GM12878 (cell line): ENCODE data around the gene USP34. TPM values are rescaled to one million over a fixed set of nuclear protein-coding genes. Genes with fewer than 3 reads are reported as not detected.
"Not testable (repeated sequence)": the region's sequence is repeated elsewhere in the genome, so short reads cannot be mapped to it uniquely, and the experiment has no call there.

ENCODE experiments used
- ATAC-seq: fragments of 200-7000 bp; cut with Tn5 transposase; 3 replicates; pipeline ENCODE4 v1.9.1; 2020; ENCODE audit warnings: mild to moderate bottlenecking, moderate library complexity
- BruUV-seq: library from RNA; stranded (reverse); fragments of 400-500 nt; replicated peaks from 2 replicates; lab custom pipeline; 2021; lab: Mats Ljungman, UMichigan
- CTCF ChIA-PET: fragments of 300-600 bp; sonication (Branson Sonifier 250); formaldehyde crosslinking; extraction: SDS; loops from one replicate; lab custom pipeline; 2021; ENCODE audit warnings: inconsistent platforms; lab: Yijun Ruan, JAX
- POLR2A ChIA-PET: fragments of 350-600 bp; formaldehyde crosslinking; extraction: SDS; loops from one replicate; lab custom pipeline; 2021; ENCODE audit warnings: inconsistent platforms; lab: Charles Lee
- RAD21 ChIA-PET: fragments of 300-600 bp; sonication (Branson Sonifier 250); formaldehyde crosslinking; loops from one replicate; lab custom pipeline; 2023; ENCODE audit warnings: antibody characterized with exemption; ENCODE audit not compliant: unreplicated experiment; lab: Charles Lee
- SMC1A ChIA-PET: fragments of 300-600 bp; sonication (Branson Sonifier 250); formaldehyde crosslinking; loops from one replicate; lab custom pipeline; 2023; ENCODE audit not compliant: unreplicated experiment, uncharacterized antibody; lab: Charles Lee
- DNase-seq: peaks from one replicate; pipeline ENCODE4 v3.0.0-alpha.2; 2011; ENCODE audit warnings: low read depth, low spot score
- FAIRE-seq: peaks from 3 replicates; lab custom pipeline; 2011; peaks lifted over from hg19 to GRCh38; lab: Jason Lieb, UNC
- H2AFZ ChIP-seq: 2 replicates; pipeline ENCODE4 v1.6.0; 2011; ENCODE audit warnings: low read depth, low read length, control low read depth; ENCODE audit not compliant: control insufficient read depth
- H3K27ac ChIP-seq: 2 replicates; pipeline ENCODE4 v1.5.1; 2011; ENCODE audit warnings: control low read depth; ENCODE audit not compliant: control insufficient read depth, insufficient read depth
- H3K27me3 ChIP-seq, 2 experiments: replicated peaks in 1 of 2; 2 replicates each; pipeline versions ENCODE4 v1.6.0 to v1.6.1; 2011; ENCODE audit warnings: low read length in 1 of 2; ENCODE audit not compliant: control insufficient read depth in 2 of 2, insufficient read depth in 2 of 2
- H3K36me3 ChIP-seq, 2 experiments: 2 replicates each; pipeline ENCODE4 v1.5.1; 2011; ENCODE audit warnings: low read length in 1 of 2; ENCODE audit not compliant: control insufficient read depth in 2 of 2, insufficient read depth in 2 of 2
- H3K4me1 ChIP-seq: 2 replicates; pipeline ENCODE4 v1.6.1; 2011; ENCODE audit warnings: mild to moderate bottlenecking, low read length, moderate library complexity, mixed read lengths; ENCODE audit not compliant: control insufficient read depth, insufficient read depth
- H3K4me2 ChIP-seq: 2 replicates; pipeline ENCODE4 v1.6.0; 2011; ENCODE audit warnings: control low read depth; ENCODE audit not compliant: control insufficient read depth, insufficient read depth
- H3K4me3 ChIP-seq: fragments of 200-600 bp; sonication (generic); 2 replicates; pipeline ENCODE4 v1.5.1; 2016
- H3K79me2 ChIP-seq: 2 replicates; pipeline ENCODE4 v1.6.0; 2011; ENCODE audit warnings: low read length; ENCODE audit not compliant: control insufficient read depth, insufficient read depth
- H3K9ac ChIP-seq: 2 replicates; pipeline ENCODE4 v1.8.0; 2011; ENCODE audit warnings: low read length, control low read depth, mixed read lengths; ENCODE audit not compliant: control insufficient read depth, insufficient read depth
- H3K9me3 ChIP-seq: replicated peaks from 3 replicates; pipeline ENCODE4 v1.5.1; 2011; ENCODE audit warnings: mild to moderate bottlenecking, low read length; ENCODE audit not compliant: control insufficient read depth, insufficient read depth
- H4K20me1 ChIP-seq: 2 replicates; pipeline ENCODE4 v1.6.0; 2011; ENCODE audit not compliant: control insufficient read depth, insufficient read depth
- PRDM15 ChIP-seq: fragments of 450-650 bp; formaldehyde crosslinking; IDR thresholded peaks from 2 replicates; pipeline ENCODE4 v1.4.0; 2020; ENCODE audit warnings: mild to moderate bottlenecking, moderate library complexity
- WGBS: methylation state at CpG from one replicate; pipeline ENCODE4 v1.1.6; 2016; ENCODE audit warnings: low lambda C conversion rate; ENCODE audit not compliant: insufficient replicate concordance, insufficient coverage; ENCODE audit errors: missing lambda C conversion rate; 5-methylcytosine and 5-hydroxymethylcytosine counted together
- in situ Hi-C: fragments of 300-500 bp; cut with MboI; formaldehyde crosslinking; loops from 9 replicates; pipeline ENCODE4 v1.14.3; 2018; ENCODE audit warnings: mixed read lengths
- intact Hi-C: fragments of 100-400 bp; cut with micrococcal nuclease; formaldehyde crosslinking; loops from one replicate; pipeline ENCODE4 v1.14.2; 2022; ENCODE audit not compliant: unreplicated experiment
- polyA plus RNA-seq, 11 experiments: library from polyadenylated mRNA; depleted of rRNA in 4 of 11; unstranded in 6 of 11; stranded (reverse) in 5 of 11; fragments of >200 nt; fragmentation: Nextera tagmentation in 4 of 11; fragmentation: Illumina TruSeq in 1 of 11; extraction: Ambion mirVana in 4 of 11; extraction: Trizol in 1 of 11; gene quantifications; 1 replicate in 1 of 11; 2 replicates in 10 of 11; pipeline versions ENCODE4 v1.2.1 to v1.2.3, GENCODE V29; 2011 to 2016; ENCODE audit warnings: inconsistent platforms in 2 of 11, missing spikeins in 2 of 11, low read depth in 1 of 11
- total RNA-seq, 4 experiments: library from RNA; depleted of rRNA in 3 of 4; stranded (reverse); fragments of >200 nt in 3 of 4; fragmentation: Illumina TruSeq in 1 of 4; extraction: Trizol in 1 of 4; gene quantifications; 2 replicates each; pipeline versions ENCODE4 v1.2.1 to v1.2.3, GENCODE V29; 2013 to 2021

The USP34 gene
- total and polyA plus RNA-seq, 10 of the 15 experiments (the other 5 are each of a cell fraction or from before 2014, with no cell fraction given), result 26.2 to 106 (median 62.1) TPM

DNA sequence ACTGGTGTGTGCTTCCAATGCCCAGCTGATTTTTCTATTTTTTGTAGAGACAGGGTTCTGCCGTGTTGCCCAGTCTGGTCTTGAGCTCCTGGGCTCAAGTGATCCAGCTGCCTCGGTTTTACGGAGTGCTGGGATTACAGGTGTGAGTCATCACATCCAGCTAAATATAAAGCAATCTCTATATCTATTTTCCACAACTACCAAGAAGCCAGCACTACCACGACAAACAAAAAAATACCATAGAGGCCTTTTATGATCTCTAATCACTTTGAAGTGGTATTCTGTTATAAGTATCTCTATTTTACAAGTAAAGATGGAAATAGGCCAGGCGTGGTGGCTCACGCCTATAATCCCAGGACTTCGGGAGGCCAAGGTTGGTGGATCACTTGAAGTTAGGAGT is 274.2 kb downstream of the USP34 start (continued):
- no peak for TF ChIP-seq PRDM15 (CRISPR knock-in tag)

DNA sequence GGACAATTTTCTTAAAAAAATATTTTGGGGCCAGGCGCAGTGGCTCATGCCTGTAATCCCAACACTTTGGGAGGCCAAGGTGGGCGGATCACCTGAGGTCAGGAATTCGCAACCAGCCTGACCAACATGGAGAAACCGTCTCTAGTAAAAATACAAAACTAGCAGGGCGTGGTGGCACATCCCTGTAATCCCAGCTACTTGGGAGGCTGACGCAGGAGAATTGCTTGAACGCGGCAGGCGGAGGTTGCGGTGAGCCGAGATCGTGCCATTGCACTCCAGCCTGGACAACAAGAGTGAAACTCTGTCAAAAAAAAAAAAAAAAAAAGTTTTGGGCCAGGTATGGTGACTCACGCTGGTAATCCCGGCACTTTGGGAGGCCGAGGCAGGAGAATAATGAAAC is 276.2 kb downstream of the USP34 start:
- H3K27ac ChIP-seq, H3K4me1 ChIP-seq, H3K4me2 ChIP-seq, BruUV-seq, H3K79me2 ChIP-seq, FAIRE-seq, H3K9ac ChIP-seq, H2AFZ ChIP-seq, RAD21 ChIA-PET, H3K27me3 ChIP-seq, intact Hi-C loops, H4K20me1 ChIP-seq, H3K9me3 ChIP-seq, ATAC-seq, POLR2A ChIA-PET, DNase-seq, H3K4me3 ChIP-seq, in situ Hi-C loops: not testable (repeated sequence)
- CTCF ChIA-PET, result interaction anchor here (1.2 kb wide), 1 partner anchor 196 kb away, joined by 3 read pairs; no protein-coding TSS in a partner anchor
- SMC1A ChIA-PET, result interaction anchor here (0.8 kb wide), 1 partner anchor 16 kb away, joined by 3 read pairs; no protein-coding TSS in a partner anchor
- WGBS, result 97% methylated on average over 12 of the region's 15 CpGs
- peaks cover 0 to 13% of the 10 kb centered on the region in 2 experiments for H3K36me3 ChIP-seq
